Calu3 (cell line): ENCODE measurements around the gene PPP4R3A. TPM values are rescaled to one million over a fixed set of nuclear protein-coding genes. Genes with fewer than 3 reads are reported as not detected.
A peak's percentile ranks its signal among the peaks of the same experiment; 100 is the strongest.

ENCODE experiments used
- BruUV-seq: library from RNA; stranded (reverse); fragments of 400-500 nt; replicated peaks from 2 replicates; lab custom pipeline; 2021; lab: Mats Ljungman, UMichigan
- CTCF ChIA-PET: fragments of 300-600 bp; sonication (Branson Sonifier 250); formaldehyde crosslinking; loops from one replicate; lab custom pipeline; 2022; ENCODE audit warnings: antibody characterized with exemption; lab: Charles Lee
- DNase-seq: peaks from one replicate; pipeline ENCODE4 v3.0.0; 2022
- H3K27ac Mint-ChIP-seq: one replicate; pipeline ENCODE4 v1.8.0; 2022; ENCODE audit warnings: mixed read lengths; ENCODE audit not compliant: unreplicated experiment
- H3K27me3 Mint-ChIP-seq: one replicate; pipeline ENCODE4 v1.8.0; 2022; ENCODE audit warnings: mixed read lengths; ENCODE audit not compliant: unreplicated experiment
- H3K36me3 Mint-ChIP-seq: one replicate; pipeline ENCODE4 v1.8.0; 2022; ENCODE audit warnings: mild to moderate bottlenecking, moderate library complexity, mixed read lengths; ENCODE audit not compliant: insufficient read depth, unreplicated experiment
- H3K4me1 Mint-ChIP-seq: one replicate; pipeline ENCODE4 v1.8.0; 2022; ENCODE audit warnings: mild to moderate bottlenecking, low read depth, mixed read lengths; ENCODE audit not compliant: unreplicated experiment
- H3K4me3 Mint-ChIP-seq: one replicate; pipeline ENCODE4 v1.8.0; 2022; ENCODE audit warnings: mild to moderate bottlenecking, low read depth, moderate library complexity, mixed read lengths; ENCODE audit not compliant: unreplicated experiment
- H3K9me3 Mint-ChIP-seq: one replicate; pipeline ENCODE4 v1.8.0; 2022; ENCODE audit warnings: low read depth, mixed read lengths; ENCODE audit not compliant: unreplicated experiment
- intact Hi-C: fragments of 100-400 bp; cut with micrococcal nuclease; formaldehyde crosslinking; loops from one replicate; pipeline ENCODE4 v1.10.0; 2022; ENCODE audit not compliant: unreplicated experiment
- total RNA-seq: library from RNA; stranded (reverse); gene quantifications from 2 replicates; pipeline ENCODE4 v1.2.3, GENCODE V29; 2022
- TF ChIP-seq, protein P1 (sequence below): fragments of 200-600 bp; IDR thresholded peaks from one replicate; pipeline ENCODE4 v1.8.0; 2022; ENCODE audit warnings: antibody characterized with exemption; ENCODE audit not compliant: unreplicated experiment

PPP4R3A gene
- total RNA-seq, 1 experiment from 2014 or later, result 82.2 TPM

DNA sequence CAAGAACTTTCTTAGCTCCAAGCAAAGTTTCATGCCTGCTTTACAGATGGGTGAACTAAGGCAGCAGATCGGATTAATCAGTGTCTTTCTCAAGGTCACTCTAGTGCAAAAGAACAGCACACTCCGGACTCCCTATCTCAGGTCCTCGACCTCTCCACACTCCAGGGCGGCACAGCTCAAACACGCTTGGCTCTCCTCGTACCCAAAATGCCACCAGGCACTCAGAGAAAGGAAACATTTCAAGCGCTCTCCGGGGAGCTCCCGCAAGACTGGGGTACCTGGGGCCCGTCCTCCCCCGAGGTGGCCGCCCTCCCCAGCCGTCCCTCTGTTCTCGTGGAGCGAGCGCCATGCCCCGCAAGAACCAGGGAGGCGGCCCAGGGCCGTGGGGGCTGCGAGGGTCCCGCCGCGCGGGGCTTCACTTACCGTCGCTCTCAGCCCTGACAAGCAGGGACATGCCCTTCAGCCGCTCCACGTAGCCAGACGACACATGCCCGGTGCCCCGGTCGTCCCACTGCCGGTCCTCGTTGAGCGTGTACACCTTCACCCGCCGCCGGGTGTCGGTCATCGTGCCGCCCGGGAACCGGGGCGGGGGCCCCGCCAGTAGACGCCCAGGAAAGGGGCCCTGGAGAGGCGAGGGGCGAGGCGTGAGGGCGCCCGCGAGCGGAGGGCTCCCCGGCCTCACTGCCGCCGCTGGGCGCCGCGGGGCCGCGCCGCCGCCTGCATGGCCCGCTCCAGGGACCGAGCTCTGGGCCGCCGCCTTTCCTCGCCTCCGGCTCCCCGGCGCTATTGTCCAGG is 830 bp downstream of the PPP4R3A start:
- Mint-ChIP-seq H3K27ac (peak overlapping the region; percentile 95), H3K9me3 (no peaks in the 10 kb centered on the region), H3K4me3 (peak overlapping the region; percentile 84), H3K36me3 (peaks cover 36% of the 10 kb centered on the region), H3K27me3 (no peaks in the 10 kb centered on the region), H3K4me1 (no peaks in the 10 kb centered on the region)
- CTCF ChIA-PET, result no interaction called here
- DNase-seq, result peak; percentile 37
- TF ChIP-seq, protein P1, sequence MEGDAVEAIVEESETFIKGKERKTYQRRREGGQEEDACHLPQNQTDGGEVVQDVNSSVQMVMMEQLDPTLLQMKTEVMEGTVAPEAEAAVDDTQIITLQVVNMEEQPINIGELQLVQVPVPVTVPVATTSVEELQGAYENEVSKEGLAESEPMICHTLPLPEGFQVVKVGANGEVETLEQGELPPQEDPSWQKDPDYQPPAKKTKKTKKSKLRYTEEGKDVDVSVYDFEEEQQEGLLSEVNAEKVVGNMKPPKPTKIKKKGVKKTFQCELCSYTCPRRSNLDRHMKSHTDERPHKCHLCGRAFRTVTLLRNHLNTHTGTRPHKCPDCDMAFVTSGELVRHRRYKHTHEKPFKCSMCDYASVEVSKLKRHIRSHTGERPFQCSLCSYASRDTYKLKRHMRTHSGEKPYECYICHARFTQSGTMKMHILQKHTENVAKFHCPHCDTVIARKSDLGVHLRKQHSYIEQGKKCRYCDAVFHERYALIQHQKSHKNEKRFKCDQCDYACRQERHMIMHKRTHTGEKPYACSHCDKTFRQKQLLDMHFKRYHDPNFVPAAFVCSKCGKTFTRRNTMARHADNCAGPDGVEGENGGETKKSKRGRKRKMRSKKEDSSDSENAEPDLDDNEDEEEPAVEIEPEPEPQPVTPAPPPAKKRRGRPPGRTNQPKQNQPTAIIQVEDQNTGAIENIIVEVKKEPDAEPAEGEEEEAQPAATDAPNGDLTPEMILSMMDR, result no peak
- intact Hi-C loops, result no loop called here
- no TSS peak for BruUV-seq

DNA sequence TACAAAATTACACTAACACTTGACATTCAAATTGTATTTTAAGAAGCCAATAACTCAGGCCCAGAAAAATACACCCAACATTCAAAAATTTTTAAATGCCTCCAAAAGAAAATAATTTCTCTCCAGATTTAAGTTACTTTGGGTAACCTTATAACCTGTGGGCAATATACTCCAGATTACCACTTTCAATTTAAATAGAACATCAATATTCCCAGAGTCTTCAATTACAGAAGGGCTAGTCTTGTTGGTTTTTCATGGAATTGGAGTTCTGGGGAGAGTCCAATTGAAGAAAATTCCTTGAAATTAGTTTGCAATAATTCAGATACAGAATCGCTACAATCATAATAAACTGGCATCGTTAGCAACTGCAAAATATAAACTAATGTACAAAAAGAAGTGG is 2.0 kb downstream of the PPP4R3A start:
- peaks cover 7% of the 10 kb centered on the region for H3K4me1 Mint-ChIP-seq
- no peaks in the 10 kb centered on the region for H3K9me3 Mint-ChIP-seq
- peak overlapping the region; percentile 84 for H3K4me3 Mint-ChIP-seq
- no peaks in the 10 kb centered on the region for H3K27me3 Mint-ChIP-seq
- H3K36me3 Mint-ChIP-seq, result peaks cover 47% of the 10 kb centered on the region
- TF ChIP-seq, protein P1, result no peak
- CTCF ChIA-PET, result interaction anchor here (0.6 kb wide), 1 partner anchor 359 kb away, joined by 3 read pairs; no protein-coding TSS in a partner anchor
- BruUV-seq, result no TSS peak
- peak overlapping the region; percentile 95 for H3K27ac Mint-ChIP-seq
- intact Hi-C loops, result no loop called here
- DNase-seq, result no peak

DNA sequence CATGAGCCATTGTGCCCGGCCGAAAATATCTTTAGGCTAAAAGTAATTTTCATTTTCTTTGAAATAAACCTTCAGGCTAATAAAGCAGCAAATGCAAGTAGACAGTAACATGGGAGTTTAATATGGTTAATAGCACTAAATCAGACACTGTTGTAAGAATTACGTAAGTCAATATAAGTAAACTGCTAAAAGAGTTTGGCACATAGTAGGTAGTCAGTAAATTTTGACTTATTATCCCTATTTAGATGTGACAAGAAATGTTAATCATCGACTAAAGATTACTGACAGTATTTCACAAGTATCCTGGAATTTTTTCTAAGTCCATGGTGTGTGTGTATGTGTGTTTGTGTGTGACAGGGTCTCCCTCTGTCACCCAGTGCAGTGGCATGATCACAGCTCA is 3.9 kb downstream of the PPP4R3A start:
- intact Hi-C loops, result no loop called here
- BruUV-seq, result TSS peak; percentile 4
- CTCF ChIA-PET, result no interaction called here
- H3K36me3 Mint-ChIP-seq, result peaks cover 55% of the 10 kb centered on the region
- no peak overlapping the region for H3K27ac Mint-ChIP-seq
- no peak overlapping the region for H3K4me3 Mint-ChIP-seq
- TF ChIP-seq, protein P1, result no peak
- H3K9me3 Mint-ChIP-seq, result no peaks in the 10 kb centered on the region
- no peak for DNase-seq
- no peaks in the 10 kb centered on the region for H3K27me3 Mint-ChIP-seq
- peaks cover 9% of the 10 kb centered on the region for H3K4me1 Mint-ChIP-seq

DNA sequence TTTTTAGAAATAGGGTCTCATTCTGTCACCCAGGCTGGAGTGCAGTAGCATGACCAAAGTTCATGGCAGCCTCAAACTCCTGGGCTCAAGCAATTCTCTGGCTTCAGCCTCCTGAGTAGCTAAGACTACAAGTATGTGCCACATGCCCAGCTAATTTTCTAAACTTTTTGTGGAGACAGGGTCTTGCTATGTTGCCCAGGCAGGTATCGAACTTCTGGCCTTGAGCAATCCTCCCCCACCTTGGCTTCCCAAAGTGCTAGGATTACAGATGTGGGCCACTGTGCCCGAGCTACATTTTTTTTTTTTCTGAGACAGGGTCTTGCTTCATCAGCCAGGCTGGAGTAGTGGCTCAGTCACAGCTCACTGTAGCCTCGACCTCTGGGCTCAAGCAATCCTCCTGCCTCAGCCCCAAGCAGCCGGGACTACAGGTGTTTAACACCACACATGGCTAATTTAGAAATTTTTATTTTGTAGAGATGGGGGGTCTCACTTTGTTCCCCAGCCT is 7.1 kb downstream of the PPP4R3A start:
- H3K9me3 Mint-ChIP-seq, result no peaks in the 10 kb centered on the region
- DNase-seq, result no peak
- intact Hi-C loops, result no loop called here
- TF ChIP-seq, protein P1, result no peak
- no peaks in the 10 kb centered on the region for H3K27me3 Mint-ChIP-seq
- no TSS peak for BruUV-seq
- peaks cover 36% of the 10 kb centered on the region for H3K36me3 Mint-ChIP-seq
- H3K27ac Mint-ChIP-seq, result peak overlapping the region; percentile 9
- peaks cover 9% of the 10 kb centered on the region for H3K4me1 Mint-ChIP-seq
- CTCF ChIA-PET, result no interaction called here
- no peak overlapping the region for H3K4me3 Mint-ChIP-seq
